ENCODE data around the gene COPRS.
A peak's percentile ranks its signal among the peaks of the same experiment; 100 is the strongest.

- no peak for TF ChIP-seq CTCF (IDR thresholded peaks at IDR 0.05; ENCODE audit: low read depth, low read length, missing input control)
- no peak for TF ChIP-seq GABPA (IDR thresholded peaks at IDR 0.05 in 1 of 2, conservative IDR thresholded peaks at IDR 0.05 in 1 of 2)
- no peak for TF ChIP-seq TAF1 (conservative IDR thresholded peaks at IDR 0.05)
- peak; percentile 46 for TF ChIP-seq MAX (IDR thresholded peaks at IDR 0.05)
- TF ChIP-seq FOXA1 (IDR thresholded peaks at IDR 0.05) = peak; percentile 67
- TF ChIP-seq RAD21 (IDR thresholded peaks at IDR 0.05) = no peak
- TF ChIP-seq JUND (IDR thresholded peaks at IDR 0.05) = no peak
Measured at GRCh38 chr17:31843070-31843745, 15.8 kb downstream of the COPRS start.

All from liver (tissue), 3 donors.